ENCODE data around the gene MEN1. TPM values are rescaled to one million over a fixed set of nuclear protein-coding genes. Genes with fewer than 3 reads are reported as not detected.

The MEN1 gene
- total RNA-seq, 2 experiments from 2014 or later = 16.4 to 17.7 TPM

DNA sequence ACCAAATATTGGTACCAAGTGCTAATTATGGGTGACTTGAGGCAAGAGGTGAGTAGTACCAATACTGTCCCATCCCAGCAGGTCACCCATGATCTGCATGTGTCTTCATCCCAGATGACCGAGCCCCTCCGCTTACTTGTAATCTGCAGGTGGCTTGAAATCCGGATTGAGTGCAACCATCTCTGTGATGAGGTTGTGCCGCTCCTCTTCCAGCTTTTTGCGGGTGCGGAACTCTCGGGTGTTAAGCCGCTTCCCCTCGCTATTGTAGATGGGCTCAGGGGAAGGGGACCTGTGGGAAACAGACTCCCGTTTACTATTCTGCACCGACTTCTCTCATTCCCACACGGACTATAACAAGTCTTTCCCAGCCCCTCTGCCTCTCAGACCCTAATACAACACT is 40.2 kb downstream of the MEN1 start:
- Histone ChIP-seq H3K36me3 (ENCODE audit: insufficient read depth, low read length) (peaks cover 98% of the 10 kb centered on the region), H3K27ac (ENCODE audit: low read depth in 1 of 2, low read length in 2 of 2) (no peak overlapping the region), H3K27me3 (ENCODE audit: control insufficient read depth in 1 of 2, insufficient read depth in 2 of 2, low read length in 2 of 2) (no peaks in the 10 kb centered on the region), H3K4me1 (ENCODE audit: insufficient read depth, low read length) (peaks cover 90% of the 10 kb centered on the region), H3K9me3 (ENCODE audit: control insufficient read depth in 1 of 2, insufficient read depth in 1 of 2, low read length in 2 of 2) (no peaks in the 10 kb centered on the region), H3K4me3 (ENCODE audit: low read length) (no peak overlapping the region)
- intact Hi-C loops (cut with DNase I, micrococcal nuclease) = loop anchor here in 1 of 2 experiments (10.0 kb wide), 1 partner anchor 95 kb away; no protein-coding TSS in a partner anchor
- H3K4me1 Mint-ChIP-seq (ENCODE audit: low read depth) = peaks cover 87% of the 10 kb centered on the region
- DNase-seq (peak in 1 of 14 experiments; percentile 31), ATAC-seq (ENCODE audit: poor library complexity) (no peak)
- H3K27ac Mint-ChIP-seq = peak overlapping the region; percentile 92
- no peaks in the 10 kb centered on the region for H3K27me3 Mint-ChIP-seq
- TF ChIP-seq, protein P1, sequence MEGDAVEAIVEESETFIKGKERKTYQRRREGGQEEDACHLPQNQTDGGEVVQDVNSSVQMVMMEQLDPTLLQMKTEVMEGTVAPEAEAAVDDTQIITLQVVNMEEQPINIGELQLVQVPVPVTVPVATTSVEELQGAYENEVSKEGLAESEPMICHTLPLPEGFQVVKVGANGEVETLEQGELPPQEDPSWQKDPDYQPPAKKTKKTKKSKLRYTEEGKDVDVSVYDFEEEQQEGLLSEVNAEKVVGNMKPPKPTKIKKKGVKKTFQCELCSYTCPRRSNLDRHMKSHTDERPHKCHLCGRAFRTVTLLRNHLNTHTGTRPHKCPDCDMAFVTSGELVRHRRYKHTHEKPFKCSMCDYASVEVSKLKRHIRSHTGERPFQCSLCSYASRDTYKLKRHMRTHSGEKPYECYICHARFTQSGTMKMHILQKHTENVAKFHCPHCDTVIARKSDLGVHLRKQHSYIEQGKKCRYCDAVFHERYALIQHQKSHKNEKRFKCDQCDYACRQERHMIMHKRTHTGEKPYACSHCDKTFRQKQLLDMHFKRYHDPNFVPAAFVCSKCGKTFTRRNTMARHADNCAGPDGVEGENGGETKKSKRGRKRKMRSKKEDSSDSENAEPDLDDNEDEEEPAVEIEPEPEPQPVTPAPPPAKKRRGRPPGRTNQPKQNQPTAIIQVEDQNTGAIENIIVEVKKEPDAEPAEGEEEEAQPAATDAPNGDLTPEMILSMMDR (IDR thresholded peaks at IDR 0.05) = no peak
- no peaks in the 10 kb centered on the region for H3K9me3 Mint-ChIP-seq
- CTCF ChIA-PET = interaction anchor here (1.7 to 3.1 kb wide), 2 partner anchors 27 to 81 kb away, joined by 4 to 20 read pairs; partner anchors contain the start of gene RASGRP2
- POLR2A ChIA-PET = interaction anchor here (1.2 to 12.8 kb wide), 4 partner anchors 5 to 48 kb away, joined by 3 to 596 read pairs (median 363); partner anchors contain the start of genes PYGM, RASGRP2 and SF1
- H3K4me3 Mint-ChIP-seq = no peak overlapping the region
- H3K36me3 Mint-ChIP-seq (ENCODE audit: low read depth) = peaks cover 100% of the 10 kb centered on the region

DNA sequence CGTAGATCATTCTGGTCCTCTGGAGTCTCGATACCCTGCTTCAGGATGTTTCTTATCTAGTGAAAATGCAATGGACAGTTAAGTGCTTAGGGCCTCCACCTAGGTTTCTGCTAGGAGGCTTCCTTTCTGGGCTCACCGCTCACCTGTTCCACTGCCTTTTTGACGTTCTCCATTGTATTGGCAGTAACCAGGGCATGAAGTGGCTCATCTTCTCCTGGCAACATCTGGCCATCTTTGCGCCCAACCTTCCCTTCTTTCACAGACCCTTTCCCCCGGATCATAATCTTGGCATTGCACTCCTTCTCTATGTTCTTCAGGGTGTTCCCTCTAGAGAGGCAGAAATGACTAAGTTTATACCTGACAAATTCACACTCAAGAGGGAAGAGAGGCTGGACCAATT is 41.1 kb downstream of the MEN1 start:
- TF ChIP-seq, protein P1 (IDR thresholded peaks at IDR 0.05) = no peak
- Mint-ChIP-seq H3K9me3 (no peaks in the 10 kb centered on the region), H3K36me3 (ENCODE audit: low read depth) (peaks cover 100% of the 10 kb centered on the region), H3K4me1 (ENCODE audit: low read depth) (peaks cover 87% of the 10 kb centered on the region), H3K27me3 (no peaks in the 10 kb centered on the region), H3K4me3 (peak overlapping the region; percentile 68), H3K27ac (peak overlapping the region; percentile 85)
- H3K27me3 ChIP-seq (ENCODE audit: control insufficient read depth in 1 of 2, insufficient read depth in 2 of 2, low read length in 2 of 2) = no peaks in the 10 kb centered on the region
- H3K4me3 ChIP-seq (ENCODE audit: low read length) = no peak overlapping the region
- POLR2A ChIA-PET = interaction anchor here (11.6 to 12.8 kb wide), 2 partner anchors 6 to 26 kb away, joined by 363 to 596 read pairs; partner anchors contain the start of genes RASGRP2 and SF1
- peaks cover 90% of the 10 kb centered on the region for H3K4me1 ChIP-seq (ENCODE audit: insufficient read depth, low read length)
- peaks cover 100% of the 10 kb centered on the region for H3K36me3 ChIP-seq (ENCODE audit: insufficient read depth, low read length)
- intact Hi-C loops (cut with DNase I, micrococcal nuclease) = no loop called here
- H3K9me3 ChIP-seq (ENCODE audit: control insufficient read depth in 1 of 2, insufficient read depth in 1 of 2, low read length in 2 of 2) = no peaks in the 10 kb centered on the region
- ATAC-seq (ENCODE audit: poor library complexity) (no peak), DNase-seq (peak in 1 of 14 experiments; percentile 8)
- CTCF ChIA-PET = interaction anchor here (1.9 kb wide), 1 partner anchor 26 kb away, joined by 13 read pairs; the partner anchor contains the start of gene RASGRP2
- no peak overlapping the region for H3K27ac ChIP-seq (ENCODE audit: low read depth in 1 of 2, low read length in 2 of 2)

DNA sequence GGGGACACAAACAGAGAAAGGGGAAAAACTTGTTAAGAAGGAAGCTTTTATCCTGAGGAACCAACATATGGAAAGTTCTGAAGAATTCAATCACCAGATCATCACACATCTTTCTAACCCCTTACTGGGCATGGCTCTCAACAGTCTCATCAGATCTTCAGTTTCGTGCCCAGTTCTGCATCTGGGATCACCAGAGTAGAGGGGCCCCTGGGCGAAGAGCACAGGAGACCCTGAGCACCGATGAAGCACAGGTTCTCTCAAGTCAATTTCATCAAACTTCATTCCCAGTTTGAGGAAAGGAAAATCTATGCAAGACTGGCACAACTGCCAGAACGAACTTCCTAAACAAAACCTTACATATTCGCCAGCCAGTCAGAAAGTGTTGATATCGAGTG is 42.1 kb downstream of the MEN1 start:
- TF ChIP-seq, protein P1 (IDR thresholded peaks at IDR 0.05) = no peak
- Mint-ChIP-seq H3K4me3 (peak overlapping the region; percentile 30), H3K36me3 (ENCODE audit: low read depth) (peaks cover 100% of the 10 kb centered on the region), H3K9me3 (no peaks in the 10 kb centered on the region), H3K27me3 (no peaks in the 10 kb centered on the region), H3K27ac (peak overlapping the region; percentile 85), H3K4me1 (ENCODE audit: low read depth) (peaks cover 87% of the 10 kb centered on the region)
- intact Hi-C loops (cut with DNase I, micrococcal nuclease) = no loop called here
- Histone ChIP-seq H3K36me3 (ENCODE audit: insufficient read depth, low read length) (peaks cover 100% of the 10 kb centered on the region), H3K27me3 (ENCODE audit: control insufficient read depth in 1 of 2, insufficient read depth in 2 of 2, low read length in 2 of 2) (no peaks in the 10 kb centered on the region), H3K4me1 (ENCODE audit: insufficient read depth, low read length) (peaks cover 92% of the 10 kb centered on the region), H3K9me3 (ENCODE audit: control insufficient read depth in 1 of 2, insufficient read depth in 1 of 2, low read length in 2 of 2) (no peaks in the 10 kb centered on the region), H3K27ac (ENCODE audit: low read depth in 1 of 2, low read length in 2 of 2) (peak overlapping the region in 1 of 2 donors; percentile 65), H3K4me3 (ENCODE audit: low read length) (no peak overlapping the region)
- no peak for ATAC-seq (ENCODE audit: poor library complexity)
- ChIA-PET POLR2A (interaction anchor here (1.0 to 15.0 kb wide), 3 partner anchors 7 to 107 kb away, joined by 5 to 634 read pairs (median 363); partner anchors contain the start of genes RASGRP2 and SF1), CTCF (interaction anchor here (0.7 to 1.9 kb wide), 5 partner anchors 8 to 25 kb away, joined by 3 to 13 read pairs (median 4); partner anchors contain the start of genes RASGRP2 and SF1)
- DNase-seq = no peak

Measured in CD4-positive, alpha-beta T cell (primary cell).